Left lung (tissue), 10 donors: ENCODE results near the gene OR10A3. TPM values are rescaled to one million over a fixed set of nuclear protein-coding genes. Genes with fewer than 3 reads are reported as not detected.

Source experiments
- ATAC-seq: fragments of 200-7000 bp; cut with Tn5 transposase; one replicate; pipeline ENCODE4 v1.9.1; 2020; ENCODE audit warnings: moderate library complexity
- DNase-seq, 4 donors: peaks; one replicate each; pipeline ENCODE4 v3.0.0-alpha.2; 2013 to 2020
- H3K27ac ChIP-seq, 2 donors: fragments of 200-600 bp; sonication (generic) in 1 of 2; one replicate each; pipeline versions ENCODE4 v1.5.0 to v1.8.0; 2020 to 2021
- H3K27me3 ChIP-seq, 2 donors: fragments of 200-600 bp; sonication (generic) in 1 of 2; one replicate each; pipeline versions ENCODE4 v1.5.0 to v1.8.0; 2020 to 2021
- H3K36me3 ChIP-seq, 2 donors: fragments of 200-600 bp; sonication (generic) in 1 of 2; one replicate each; pipeline versions ENCODE4 v1.5.0 to v1.8.0; 2020 to 2021
- H3K4me1 ChIP-seq, 2 donors: fragments of 200-600 bp; one replicate each; pipeline ENCODE4 v1.8.0; 2021
- H3K4me3 ChIP-seq, 2 donors: fragments of 200-600 bp; sonication (generic) in 1 of 2; one replicate each; pipeline versions ENCODE4 v1.5.0 to v1.8.0; 2020 to 2021; ENCODE audit warnings: mild to moderate bottlenecking in 1 of 2
- H3K9me3 ChIP-seq, 2 donors: fragments of 200-600 bp; sonication (generic) in 1 of 2; one replicate each; pipeline versions ENCODE4 v1.5.0 to v1.8.0; 2020 to 2021
- CTCF ChIP-seq, 2 donors: fragments of 200-600 bp; sonication (generic) in 1 of 2; IDR thresholded peaks; one replicate each; pipeline versions ENCODE4 v1.5.0 to v1.8.0; 2021; ENCODE audit warnings: antibody characterized with exemption in 2 of 2
- intact Hi-C, 2 donors: fragments of 100-400 bp; cut with DNase I; formaldehyde crosslinking; loops; one replicate each; pipeline versions ENCODE4 v1.11.2 to v1.14.2; 2022
- polyA plus RNA-seq, 6 donors: library from polyadenylated mRNA; unstranded; fragments of 120-200 nt; gene quantifications; one replicate each; pipeline ENCODE4 v1.2.1, GENCODE V29; 2013; ENCODE audit not compliant: insufficient read length in 6 of 6
- total RNA-seq, 2 donors: library from RNA; stranded (reverse); fragmentation: NEBNext Ultra II Directional; extraction: Animal tissue kit (Norgen Biotek cat#: 25700); gene quantifications; one replicate each; pipeline ENCODE4 v1.2.1, GENCODE V29; 2021
- donor health status: DM: no; HTN: yes; CAD: no.
- donor health status: DM: no; HTN: no; CAD: no.

Gene OR10A3
- total and polyA plus RNA-seq, 8 donors: 0.04 to 0.13 (median 0.06) TPM; not detected in 4

- no peaks in the 10 kb centered on the region for H3K9me3 ChIP-seq
- H3K27me3 ChIP-seq: peaks cover 0 to 7% of the 10 kb centered on the region in 2 donors
- ATAC-seq (no peak), DNase-seq (no peak)
- H3K36me3 ChIP-seq: no peaks in the 10 kb centered on the region
- no peak overlapping the region for H3K27ac ChIP-seq
- H3K4me1 ChIP-seq: no peaks in the 10 kb centered on the region
- no peak overlapping the region for H3K4me3 ChIP-seq
- TF ChIP-seq CTCF (IDR thresholded peaks at IDR 0.05): no peak
- intact Hi-C loops: no loop called here
Measured at GRCh38 chr11:7889985-7890384, 51.5 kb downstream of the OR10A3 start.

Other genes with a start within 250 kb of the OR10A3 start
- 1 to 10 TPM in 1 of 2 donors, under 1 TPM in 1; 0.81 to 4.6 TPM for gene OVCH2, start 235.2 kb downstream of the OR10A3 start, total RNA-seq
- gene OVCH2, start 235.2 kb downstream of the OR10A3 start, polyA plus RNA-seq: 1 to 10 TPM; 2.4 to 8.6 (median 5.9) TPM
- 1 to 10 TPM in 1 of 2 donors, under 1 TPM in 1; 0.52 to 2.3 TPM for gene OR5P2, start 144.8 kb downstream of the OR10A3 start, total RNA-seq
- gene OR5P2, start 144.8 kb downstream of the OR10A3 start, polyA plus RNA-seq: under 1 TPM in 5 of 6 donors, not detected in 1; 0.15 to 0.31 (median 0.24) TPM
- 1 to 10 TPM in 1 of 2 donors, not detected in 1; 2.9 TPM for gene OR5P3, start 110.9 kb downstream of the OR10A3 start, total RNA-seq
- gene OR5P3, start 110.9 kb downstream of the OR10A3 start, polyA plus RNA-seq: under 1 TPM in 1 of 6 donors, not detected in 5; 0.23 TPM
- not detected for gene OR10A6, start 10.4 kb downstream of the OR10A3 start, total RNA-seq
- under 1 TPM; 0.03 to 0.08 (median 0.07) TPM for gene OR10A6, start 10.4 kb downstream of the OR10A3 start, polyA plus RNA-seq
- not detected for gene NLRP10, start 23.7 kb upstream of the OR10A3 start, total RNA-seq
- gene NLRP10, start 23.7 kb upstream of the OR10A3 start, polyA plus RNA-seq: not detected
- gene EIF3F, start 45.6 kb upstream of the OR10A3 start, total RNA-seq: 100 to 1,000 TPM; 153 to 213 TPM
- gene EIF3F, start 45.6 kb upstream of the OR10A3 start, polyA plus RNA-seq: 100 to 1,000 TPM; 343 to 400 (median 354) TPM
- gene TUB, start 139.5 kb upstream of the OR10A3 start, total RNA-seq: 1 to 10 TPM; 5.6 to 7.1 TPM
- 10 to 100 TPM; 24.7 to 30.0 (median 27.0) TPM for gene TUB, start 139.5 kb upstream of the OR10A3 start, polyA plus RNA-seq
- gene RIC3, start 227.3 kb upstream of the OR10A3 start, total RNA-seq: 1 to 10 TPM; 8.2 to 8.6 TPM
- 1 to 10 TPM; 2.2 to 3.5 (median 2.8) TPM for gene RIC3, start 227.3 kb upstream of the OR10A3 start, polyA plus RNA-seq